HG02981 (cell line): ENCODE data around the gene PDE1C.
"Not testable (repeated sequence)": the region's sequence is repeated elsewhere in the genome, so short reads cannot be mapped to it uniquely, and the experiment has no call there.

ENCODE experiments used
- ATAC-seq: cut with Tn5 transposase; IDR thresholded peaks from one replicate; pipeline ENCODE4 v1.9.1; 2021; ENCODE audit warnings: mild to moderate bottlenecking, moderate library complexity; ENCODE audit not compliant: unreplicated experiment

PDE1C gene

GRCh38 chr7:32045228-32045627, 25.0 kb downstream of the PDE1C start:
- ATAC-seq = no peak

GRCh38 chr7:32044739-32045138, 25.5 kb downstream of the PDE1C start:
- ATAC-seq = no peak

- peak; percentile 57 for ATAC-seq
These were observed 26.5 kb downstream of the PDE1C start for GRCh38 chr7:32043688-32044087.

GRCh38 chr7:32042900-32043299, 27.3 kb downstream of the PDE1C start:
- ATAC-seq = no peak

GRCh38 chr7:32039000-32039756, 31.0 kb downstream of the PDE1C start:
- no peak for ATAC-seq

- peak; percentile 88 for ATAC-seq
These were observed 32.5 kb downstream of the PDE1C start for GRCh38 chr7:32037650-32038198.

- ATAC-seq = peak; percentile 37
These were observed 33.6 kb downstream of the PDE1C start for GRCh38 chr7:32036557-32036956.

- ATAC-seq = no peak
These were observed 36.2 kb downstream of the PDE1C start for GRCh38 chr7:32034052-32034451.

GRCh38 chr7:32033006-32033405, 37.2 kb downstream of the PDE1C start:
- ATAC-seq = no peak

- ATAC-seq = no peak
These were observed 38.0 kb downstream of the PDE1C start for GRCh38 chr7:32032211-32032610.

GRCh38 chr7:32030904-32031692, 39.1 kb downstream of the PDE1C start:
- no peak for ATAC-seq

- no peak for ATAC-seq
These were observed 44.2 kb downstream of the PDE1C start for GRCh38 chr7:32026083-32026425.

GRCh38 chr7:32025381-32026082, 44.7 kb downstream of the PDE1C start:
- ATAC-seq = no peak

GRCh38 chr7:32023376-32023775, 46.8 kb downstream of the PDE1C start:
- ATAC-seq = no peak

- no peak for ATAC-seq
These were observed 47.2 kb downstream of the PDE1C start for GRCh38 chr7:32022966-32023365.

GRCh38 chr7:32020551-32021159, 49.6 kb downstream of the PDE1C start:
- no peak for ATAC-seq

- no peak for ATAC-seq
These were observed 51.2 kb downstream of the PDE1C start for GRCh38 chr7:32018845-32019578.

- ATAC-seq = no peak
These were observed 55.1 kb downstream of the PDE1C start for GRCh38 chr7:32015133-32015532.

GRCh38 chr7:32013471-32013870, 56.7 kb downstream of the PDE1C start:
- not testable (repeated sequence) for ATAC-seq

- no peak for ATAC-seq
These were observed 64.6 kb downstream of the PDE1C start for GRCh38 chr7:32005577-32005976.
